HG02943 (cell line): Measurements from ENCODE around the gene CHD9.
"Not testable (repeated sequence)": the region's sequence is repeated elsewhere in the genome, so short reads cannot be mapped to it uniquely, and the experiment has no call there.

Experiments
- ATAC-seq: cut with Tn5 transposase; IDR thresholded peaks from one replicate; pipeline ENCODE4 v1.9.1; 2021; ENCODE audit warnings: mild to moderate bottlenecking, low read depth, moderate library complexity; ENCODE audit not compliant: unreplicated experiment

CHD9 gene

DNA sequence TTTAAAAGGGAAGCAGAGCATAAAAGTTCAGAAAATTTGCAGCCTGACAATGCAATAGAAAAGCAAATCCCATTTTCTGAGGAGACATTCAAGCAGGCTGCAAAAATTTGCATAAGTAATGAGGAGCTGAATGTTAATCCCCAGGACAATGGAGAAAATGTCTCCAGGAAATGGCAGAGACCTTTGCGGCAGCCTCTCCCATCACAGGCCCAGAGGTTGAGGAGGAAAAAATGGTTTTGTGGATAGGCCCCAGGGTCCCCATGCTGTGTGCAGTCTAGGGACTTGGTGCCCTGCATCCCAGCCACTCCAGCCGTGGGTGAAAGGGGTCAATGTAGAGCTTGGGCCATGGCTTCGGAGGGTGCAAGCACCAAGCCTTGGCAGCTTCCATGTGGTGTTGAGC is 19.5 kb downstream of the CHD9 start:
- not testable (repeated sequence) for ATAC-seq

DNA sequence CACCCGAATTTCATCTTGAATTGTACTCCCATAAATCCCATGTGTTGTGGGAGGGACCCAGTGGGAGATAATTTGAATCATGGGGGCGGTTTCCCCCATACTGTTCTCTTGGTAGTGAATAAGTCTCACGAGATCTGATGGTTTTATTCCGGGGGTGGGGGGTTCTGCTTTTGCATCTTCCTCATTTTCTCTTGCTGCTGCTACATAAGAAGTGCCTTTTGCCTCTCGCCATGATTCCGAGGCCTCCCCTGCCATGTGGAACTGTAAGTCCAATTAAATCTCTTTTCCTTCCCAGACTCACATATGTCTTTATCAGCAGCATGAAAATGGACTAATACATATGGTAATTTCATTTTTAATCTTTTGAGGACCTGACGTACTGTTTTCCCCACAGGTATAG is 20.7 kb downstream of the CHD9 start:
- ATAC-seq = not testable (repeated sequence)

DNA sequence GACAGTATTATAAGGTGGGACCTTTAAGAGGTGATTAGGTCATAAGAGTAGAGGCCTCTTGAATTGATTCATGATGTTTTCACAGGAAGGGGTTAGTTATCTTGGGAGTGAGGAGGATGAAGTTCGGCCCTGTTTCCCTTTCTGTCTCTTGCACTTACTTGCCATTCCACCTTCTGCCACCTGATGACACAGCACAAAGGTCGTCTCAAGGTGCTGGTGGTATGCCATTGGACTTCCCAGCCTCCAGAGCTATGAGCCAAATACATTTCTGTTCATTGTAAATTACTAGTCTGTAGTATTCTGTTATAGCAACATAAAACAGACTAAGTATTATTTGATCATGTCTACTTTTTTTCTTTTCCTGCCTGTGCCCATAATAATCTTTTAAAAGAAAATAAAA is 23.5 kb downstream of the CHD9 start:
- ATAC-seq = no peak

DNA sequence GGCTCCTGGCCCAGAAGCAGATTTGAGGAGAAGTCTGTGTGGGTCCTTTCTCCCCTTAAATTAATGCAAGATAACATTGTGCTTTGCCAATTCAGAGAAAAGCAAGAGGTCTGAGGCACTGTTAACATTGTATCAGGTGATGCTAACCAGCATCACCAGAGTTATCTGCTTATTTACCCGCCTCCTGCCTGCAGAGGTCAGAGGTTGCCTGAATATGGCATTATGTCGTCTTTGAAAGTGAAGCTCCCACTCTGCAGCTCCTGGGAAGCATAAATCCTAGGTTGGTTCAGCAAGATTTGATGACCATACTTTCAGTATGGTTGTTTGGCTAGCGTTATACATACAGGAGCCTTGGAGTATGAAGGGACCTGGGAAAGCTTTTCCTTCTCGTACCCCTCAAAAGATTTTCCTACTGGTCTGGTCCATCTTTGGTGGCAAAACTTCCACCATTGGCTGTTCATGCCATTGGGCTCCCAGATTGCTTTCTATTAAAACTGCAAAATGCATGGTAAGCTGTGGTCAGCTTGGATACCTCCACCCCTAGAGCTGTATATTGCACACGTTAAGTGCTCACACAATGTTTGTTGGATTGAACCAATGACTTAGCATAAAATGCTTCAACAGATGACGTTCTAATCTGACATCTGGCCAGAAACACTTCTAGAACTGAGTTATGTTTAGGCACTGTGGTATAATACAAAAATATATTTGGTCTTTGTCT is 24.1 kb downstream of the CHD9 start:
- ATAC-seq = no peak

DNA sequence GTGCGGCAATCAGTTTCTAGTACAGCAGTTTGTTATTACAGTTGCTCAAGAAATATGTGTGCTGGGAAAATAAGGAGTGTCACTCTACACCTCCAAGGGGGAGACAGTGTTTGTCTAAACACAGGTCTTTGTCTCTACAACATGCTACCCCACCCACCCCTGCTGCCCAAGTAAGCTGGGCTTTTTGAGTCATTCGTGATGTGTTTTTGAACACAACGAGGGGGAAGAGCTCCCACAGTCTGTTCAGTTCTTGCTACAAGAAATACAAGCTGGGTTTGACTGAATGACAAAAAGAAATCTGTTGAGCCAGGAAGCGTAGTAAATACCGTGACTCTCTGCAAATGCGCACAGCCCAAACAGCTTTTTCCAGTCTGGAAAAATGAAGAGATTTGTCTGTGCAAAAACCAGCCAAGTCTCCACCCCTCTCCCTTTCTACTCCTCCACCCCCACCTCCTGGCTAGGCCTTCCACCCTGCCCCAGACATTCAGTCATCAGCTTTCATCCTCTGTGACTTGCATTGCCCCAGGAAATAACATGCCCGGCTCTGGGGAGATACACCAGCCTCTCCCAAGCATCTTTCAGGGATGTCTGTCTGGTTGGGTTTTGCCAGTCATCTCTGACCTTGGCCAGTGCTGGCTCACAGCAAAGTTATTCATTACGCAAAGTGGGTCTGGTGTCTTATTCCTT is 25.7 kb downstream of the CHD9 start:
- no peak for ATAC-seq

DNA sequence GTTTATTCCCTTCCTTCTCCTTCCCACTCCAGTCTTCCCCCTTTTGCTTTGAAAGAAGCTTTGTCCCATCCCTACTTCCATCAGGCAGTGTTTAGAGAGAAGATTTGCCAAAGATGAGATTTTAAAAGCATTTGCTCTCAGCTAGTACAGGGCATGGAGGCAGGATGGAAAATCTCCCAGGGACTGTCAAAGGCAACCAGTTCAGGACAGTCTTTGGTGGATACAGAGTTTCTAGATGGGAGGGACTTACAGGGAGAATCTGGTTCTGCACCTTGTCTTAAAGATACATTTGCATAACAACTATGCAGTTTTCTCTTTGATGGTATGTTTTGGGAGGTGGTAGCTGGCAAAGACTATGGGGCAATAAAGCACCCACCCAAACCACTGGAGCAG is 26.2 kb downstream of the CHD9 start:
- no peak for ATAC-seq

DNA sequence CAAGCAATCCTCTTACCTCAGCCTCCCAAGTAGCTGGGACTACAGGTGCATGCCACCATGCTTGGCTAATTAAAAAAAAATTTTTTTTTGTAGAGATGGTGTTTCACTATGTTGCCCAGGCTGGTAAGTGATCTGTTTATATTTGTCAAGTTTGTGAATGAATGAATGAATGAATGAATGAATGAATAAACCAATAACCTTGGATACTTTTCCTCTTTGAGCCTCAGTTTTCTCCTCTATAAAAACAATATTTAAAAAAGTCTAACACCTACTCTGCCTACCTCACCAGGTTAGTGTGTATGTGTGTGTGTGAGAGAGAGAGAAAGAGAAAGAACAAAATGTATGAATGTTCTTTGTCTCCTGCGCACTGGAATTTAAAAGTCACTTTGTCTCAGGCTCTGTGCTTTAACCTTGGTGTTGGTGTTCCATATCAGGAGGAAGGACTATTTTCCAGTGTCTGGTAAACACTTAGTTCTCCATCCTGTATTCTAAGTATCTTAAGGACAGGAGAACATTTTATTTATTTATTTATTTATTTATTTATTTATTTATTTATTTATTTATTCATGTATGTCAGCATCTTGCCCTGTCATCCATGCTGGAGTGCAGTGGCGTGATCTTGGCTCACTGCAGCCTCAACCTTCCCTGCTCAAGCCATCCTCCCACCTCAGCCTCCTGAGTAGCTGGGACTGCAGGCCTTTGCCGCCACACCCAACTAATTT is 27.1 kb downstream of the CHD9 start:
- ATAC-seq = no peak

DNA sequence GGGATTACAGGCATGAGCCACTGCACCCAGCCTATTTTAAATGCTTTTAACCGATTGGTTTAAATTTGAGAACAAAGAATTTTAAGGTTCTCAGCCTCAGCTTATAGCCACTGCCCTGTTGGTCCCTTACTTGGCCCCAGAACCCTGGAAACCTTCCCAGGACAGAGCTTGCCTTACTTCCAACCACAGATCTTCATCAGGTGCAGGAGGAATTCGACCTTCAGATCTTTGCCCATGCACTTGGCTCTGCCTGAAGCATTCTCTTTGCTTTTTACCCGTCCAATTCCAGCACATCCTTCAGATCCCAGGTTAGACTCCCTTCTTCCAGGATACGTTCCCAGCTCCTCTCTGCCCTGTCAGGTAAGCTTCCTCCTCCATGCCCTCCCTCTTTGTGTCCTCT is 27.7 kb downstream of the CHD9 start:
- ATAC-seq = no peak

DNA sequence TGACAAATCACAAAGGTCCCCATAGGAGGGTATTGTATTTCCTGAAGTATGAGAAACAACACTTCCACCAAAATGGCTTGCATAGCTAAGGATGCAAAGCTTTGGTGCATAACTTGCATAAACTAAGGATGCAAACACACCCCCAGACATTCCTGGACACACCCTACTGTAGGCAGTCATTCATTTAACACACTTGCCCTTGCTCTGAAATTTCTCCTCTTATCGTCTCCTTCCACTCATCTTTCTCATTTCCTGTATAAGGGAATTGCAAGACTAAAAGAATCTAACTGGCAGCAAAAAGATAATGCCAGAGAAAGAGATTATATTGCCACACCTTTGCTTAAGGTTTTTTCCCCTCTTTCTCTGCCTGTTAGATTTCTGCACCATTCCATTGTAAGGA is 28.3 kb downstream of the CHD9 start:
- no peak for ATAC-seq

DNA sequence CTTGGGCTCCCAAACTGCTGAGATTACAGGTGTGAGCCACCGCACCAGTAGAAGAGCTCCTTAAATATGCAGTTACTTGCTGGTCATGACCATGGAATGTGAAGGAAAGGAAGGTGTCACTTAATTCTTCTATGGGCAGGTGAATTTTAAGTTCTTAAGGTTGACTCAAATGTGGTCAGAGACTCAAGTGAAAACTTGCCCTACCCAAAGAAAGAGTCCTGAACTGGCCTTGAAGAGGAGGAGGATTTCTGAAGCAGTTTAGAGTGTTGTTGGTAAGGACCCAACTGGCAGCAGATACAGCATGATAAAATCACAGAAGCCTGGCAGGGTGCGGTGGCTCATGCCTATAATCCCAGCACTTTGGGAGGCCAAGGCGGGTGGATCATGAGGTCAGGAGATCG is 29.4 kb downstream of the CHD9 start:
- no peak for ATAC-seq

DNA sequence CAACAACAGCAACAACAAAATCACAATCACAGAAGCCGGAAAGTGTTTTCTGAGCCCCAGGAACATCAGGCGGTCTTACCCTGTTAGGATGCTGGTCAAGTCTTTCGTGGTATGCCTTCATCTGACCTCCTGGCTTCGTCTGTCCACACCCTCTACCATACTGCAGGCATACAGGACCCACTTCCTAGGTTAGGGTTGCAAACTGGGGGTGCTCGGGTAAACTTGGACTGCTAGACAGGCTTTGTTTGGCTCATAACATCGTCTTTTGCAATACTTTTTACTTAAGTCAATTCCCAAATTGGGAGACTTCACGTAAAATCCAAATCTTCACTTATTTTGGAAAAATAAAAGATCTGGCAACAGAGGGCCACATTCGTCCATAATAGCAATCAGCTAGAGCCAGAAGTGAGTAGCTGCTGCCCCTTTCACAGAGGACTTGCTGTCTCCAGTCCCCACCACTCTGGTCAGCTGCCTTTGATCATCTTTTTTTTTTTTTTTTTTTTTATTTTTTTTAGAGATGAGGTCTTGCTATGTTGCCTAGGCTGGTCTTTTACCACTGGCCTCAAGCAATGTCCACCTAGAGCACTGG is 30.0 kb downstream of the CHD9 start:
- ATAC-seq = no peak

DNA sequence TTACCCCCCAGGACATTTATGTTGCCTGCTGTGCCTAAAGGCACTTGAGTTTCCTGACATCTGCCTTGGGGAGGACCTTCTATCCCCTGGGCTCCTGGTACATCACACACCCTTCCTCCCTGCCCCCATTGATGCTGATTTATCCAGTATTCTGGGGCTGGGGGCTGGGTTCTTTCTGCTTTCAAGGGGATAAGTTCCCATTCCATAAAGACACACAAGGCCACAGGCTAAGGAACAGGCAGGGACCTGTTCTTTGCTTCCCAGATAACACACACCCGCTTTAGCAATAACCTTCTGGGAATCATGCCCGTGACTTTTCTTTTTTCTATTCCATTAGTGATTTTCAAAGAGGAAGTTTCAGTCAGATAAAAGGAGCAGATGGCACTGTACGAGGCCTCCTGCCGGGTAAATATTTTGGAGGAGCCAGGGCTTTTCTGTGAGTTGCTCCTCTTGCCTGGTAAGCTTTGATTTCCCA is 30.6 kb downstream of the CHD9 start:
- no peak for ATAC-seq

DNA sequence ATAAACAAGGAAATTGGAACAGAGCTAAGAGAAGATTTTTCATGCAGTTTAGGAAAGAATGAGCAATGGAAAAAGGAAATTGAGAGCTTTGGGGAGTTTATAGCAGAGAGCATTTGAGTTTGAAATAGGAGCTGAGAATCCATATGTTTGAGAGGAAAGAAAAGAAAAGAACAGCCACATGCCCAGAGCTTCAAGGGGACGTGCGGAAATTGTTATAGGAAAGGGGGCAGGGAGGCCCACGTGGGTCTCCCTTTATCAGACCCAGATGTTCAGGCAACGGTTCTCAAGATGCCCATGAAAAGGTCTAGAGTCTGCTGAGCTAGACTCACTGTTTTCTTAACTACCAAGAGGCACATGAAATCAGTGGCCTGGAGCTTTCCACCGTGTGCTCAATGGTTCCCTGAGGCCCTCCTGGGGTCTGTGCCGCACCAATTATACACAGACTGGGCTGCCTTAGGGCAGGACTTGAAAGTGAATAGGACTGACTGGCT is 31.2 kb downstream of the CHD9 start:
- no peak for ATAC-seq

DNA sequence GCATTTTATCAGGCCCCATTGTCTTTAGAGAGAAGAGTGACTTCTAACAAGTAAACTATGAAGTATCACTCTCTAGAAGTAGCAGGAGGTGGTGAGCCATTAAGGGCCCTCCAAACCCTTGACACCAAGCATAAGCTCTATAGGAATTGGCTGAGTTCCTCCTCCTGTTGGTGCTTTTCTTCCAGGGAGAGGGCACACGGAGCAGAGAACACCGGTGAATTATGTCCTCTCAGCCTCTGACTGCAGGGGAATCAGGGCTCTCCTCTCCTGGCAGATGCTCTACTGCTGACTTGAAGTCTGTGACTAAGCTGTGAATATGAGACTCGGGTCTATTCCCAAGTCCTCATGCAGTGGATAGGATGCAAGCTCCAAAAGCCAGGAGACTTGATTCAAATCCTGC is 32.3 kb downstream of the CHD9 start:
- no peak for ATAC-seq

DNA sequence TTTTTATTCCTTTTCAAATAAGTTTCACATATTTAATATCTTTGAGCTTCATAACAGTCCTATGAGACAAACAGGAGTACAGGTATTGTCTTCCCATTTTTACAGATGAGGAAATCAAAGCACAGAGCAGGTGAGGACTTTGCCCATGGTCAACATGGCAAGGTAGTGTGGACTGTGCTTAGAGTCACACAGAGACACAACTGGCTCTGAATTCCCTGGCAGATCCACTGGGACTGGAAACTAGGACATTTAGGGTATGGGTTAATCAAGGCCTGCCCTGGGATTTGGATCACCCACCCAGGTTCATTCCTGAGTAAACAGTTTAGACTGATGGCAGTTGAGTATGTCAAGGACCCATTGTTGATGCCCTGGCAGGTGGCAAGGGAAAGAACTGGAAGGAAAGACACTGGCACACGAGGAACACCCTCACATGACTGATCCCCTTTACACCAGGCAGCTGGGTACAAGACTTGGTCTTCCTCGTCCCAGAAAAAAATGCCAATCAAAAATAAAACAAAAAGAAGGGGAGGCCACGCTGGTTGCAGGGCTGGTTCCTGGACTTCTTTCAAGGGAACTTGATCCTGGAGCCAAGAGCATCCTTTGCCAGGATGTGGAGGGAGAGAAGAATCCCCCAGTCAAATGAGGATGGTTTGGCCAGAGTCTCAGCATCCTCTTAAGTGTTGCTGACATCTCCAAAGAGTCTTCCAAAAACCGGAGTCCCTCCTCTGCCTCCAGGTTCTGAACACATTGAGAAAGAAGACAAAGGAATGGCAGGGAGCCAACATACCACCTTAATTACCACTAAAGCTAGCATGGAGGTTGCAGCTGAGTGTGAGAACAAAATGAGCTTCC is 34.9 kb downstream of the CHD9 start:
- no peak for ATAC-seq

DNA sequence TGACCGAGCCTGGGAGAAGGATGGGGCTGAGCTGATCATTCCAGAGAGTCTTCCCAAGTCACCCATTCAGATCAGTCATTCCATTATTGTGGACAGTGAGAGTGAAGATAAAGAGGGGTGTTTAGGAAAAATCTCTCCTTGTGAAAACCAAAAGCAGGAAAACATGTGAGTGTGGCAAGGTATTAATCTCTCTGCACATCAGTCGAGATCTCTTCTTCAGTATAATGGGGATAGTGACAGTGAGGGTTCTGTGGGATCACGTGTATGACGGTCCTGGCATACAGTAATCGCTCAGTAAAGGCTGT is 35.4 kb downstream of the CHD9 start:
- ATAC-seq = no peak

DNA sequence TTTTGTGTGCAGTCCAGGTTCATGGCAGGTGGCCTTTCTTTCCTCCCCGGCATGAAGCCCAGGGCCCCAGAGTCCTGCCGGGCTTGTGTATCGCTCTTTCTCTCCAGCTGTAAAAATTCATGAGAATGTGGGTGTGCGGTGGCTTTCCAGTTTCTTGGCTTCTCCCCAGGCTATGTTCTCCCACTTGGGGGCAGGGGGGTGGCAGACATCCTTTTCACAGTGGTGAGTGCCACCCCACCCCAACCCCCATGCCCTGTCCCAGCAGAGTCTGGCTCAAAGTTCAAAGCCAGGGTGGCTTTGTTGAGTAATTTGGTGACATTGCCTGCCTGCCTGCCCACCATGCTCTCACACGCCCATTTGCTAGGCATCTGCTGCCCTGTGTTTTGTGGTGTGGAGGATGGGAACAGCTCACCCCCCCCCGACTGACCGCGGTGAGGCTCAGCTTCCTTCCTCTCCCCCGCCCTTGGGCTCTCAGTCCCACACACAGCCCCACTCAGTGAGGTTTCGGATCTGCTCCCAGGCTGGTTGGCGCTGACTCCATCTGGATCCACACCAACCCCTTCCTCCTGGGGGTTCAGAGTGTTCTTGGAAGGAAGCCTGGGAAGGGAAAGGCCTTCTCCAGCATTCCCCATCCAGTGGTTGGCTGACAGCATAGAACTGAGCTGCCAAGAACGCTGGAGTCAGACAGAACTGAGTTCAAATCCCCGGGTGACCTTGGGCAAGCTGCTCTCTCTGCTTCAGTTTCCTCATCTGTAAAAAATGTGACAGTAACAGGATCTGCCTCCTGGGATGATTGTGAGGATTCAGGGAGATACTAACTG is 36.0 kb downstream of the CHD9 start:
- peak; percentile 54 for ATAC-seq

DNA sequence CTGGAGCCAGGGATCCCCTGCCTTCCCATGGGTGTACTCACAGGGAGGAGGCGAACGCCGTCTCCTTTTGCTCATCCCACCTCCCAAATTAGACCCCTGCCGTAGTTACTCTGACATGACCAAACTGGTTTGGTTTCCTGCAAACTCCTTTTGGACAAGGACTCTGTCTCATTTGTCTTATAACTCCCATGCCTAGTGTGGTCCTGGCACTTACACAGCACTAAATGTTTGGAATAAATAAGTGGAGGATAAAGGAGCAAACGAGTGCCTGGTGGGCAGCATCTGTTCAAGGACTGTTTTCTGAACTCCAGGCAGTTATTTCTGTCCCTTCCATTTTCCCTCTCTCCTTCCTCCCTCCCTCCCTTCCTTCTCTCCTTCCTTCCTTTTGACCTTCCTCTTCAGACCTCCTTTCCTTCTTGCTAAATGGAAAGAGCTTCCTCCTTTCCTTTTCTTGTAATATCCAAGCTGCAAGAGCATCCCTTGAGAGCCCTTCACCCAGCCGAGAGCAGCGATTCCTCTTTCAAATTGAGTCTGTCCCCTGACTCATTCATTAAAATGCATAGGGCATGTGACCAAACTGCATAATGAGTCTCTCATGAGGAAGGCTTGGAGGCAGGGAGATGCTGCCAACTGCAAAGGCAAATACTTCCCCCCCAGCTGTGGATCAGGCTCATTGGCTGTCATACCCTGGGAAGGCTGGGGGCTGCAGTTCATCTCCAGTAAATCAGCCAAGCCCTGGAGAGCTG is 36.8 kb downstream of the CHD9 start:
- ATAC-seq = peak; percentile 46

DNA sequence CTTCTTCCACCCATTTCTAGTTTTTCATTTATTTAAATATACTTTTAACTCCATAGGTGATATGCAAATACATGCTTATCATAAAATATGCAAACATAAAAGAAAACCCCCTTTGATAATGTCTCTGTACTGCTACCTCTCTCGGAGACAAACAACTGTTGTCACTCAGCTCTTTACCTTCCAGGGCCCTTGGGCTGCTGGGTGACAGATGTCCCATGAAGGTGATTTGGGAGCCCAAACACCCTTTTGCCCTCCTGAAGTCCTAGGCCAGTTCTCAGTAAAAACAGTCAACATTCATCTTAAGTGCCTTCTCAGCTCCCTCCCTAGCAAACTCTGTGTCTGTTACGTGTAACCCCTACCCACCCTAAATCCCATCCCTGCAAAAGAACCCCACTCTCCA is 37.5 kb downstream of the CHD9 start:
- ATAC-seq = no peak
